ENCODE measurements around the gene ZNF766. TPM values are rescaled to one million over a fixed set of nuclear protein-coding genes. Genes with fewer than 3 reads are reported as not detected.

Gene ZNF766
- total and polyA plus RNA-seq, 2 of the 13 experiments (the other 11 are each of a cell fraction or from before 2014, with no cell fraction given) = 5.2 to 10.3 TPM

- ChIA-PET CTCF (ENCODE audit: low intra/inter-chr PET ratio, low total read pairs) (no interaction called here), POLR2A (no interaction called here)
- Histone ChIP-seq H3K27ac (ENCODE audit: extremely low read length, insufficient read depth, low read length) (no peak overlapping the region), H3K4me1 (ENCODE audit: insufficient read depth, low read length) (no peaks in the 10 kb centered on the region), H3K4me3 (replicated peaks in 1 of 3; ENCODE audit: insufficient read depth in 1 of 3, low read depth in 2 of 3, low read length in 3 of 3) (no peak overlapping the region), H2AFZ (ENCODE audit: low read length) (no peak overlapping the region), H3K36me3 (replicated peaks in 1 of 2; ENCODE audit: control insufficient read depth in 1 of 2, insufficient read depth in 2 of 2, low read length in 2 of 2) (peaks cover 49 to 89% of the 10 kb centered on the region in 2 experiments), H3K9me3 (ENCODE audit: low read length) (no peaks in the 10 kb centered on the region), H3K27me3 (ENCODE audit: control insufficient read depth in 1 of 2, insufficient read depth in 2 of 2, low read length in 2 of 2) (no peaks in the 10 kb centered on the region), H3K4me2 (ENCODE audit: low read depth, low read length) (no peak overlapping the region), H3K9ac (ENCODE audit: insufficient read depth, low read depth, low read length) (no peak overlapping the region), H3K79me2 (ENCODE audit: insufficient read depth, low read length) (no peaks in the 10 kb centered on the region), H4K20me1 (ENCODE audit: insufficient read depth, low read length) (no peaks in the 10 kb centered on the region)
- FAIRE-seq (no peak), ATAC-seq (no peak), DNase-seq (ENCODE audit: low spot score) (no peak)
- BruUV-seq (replicated peaks) = no TSS peak
- in situ Hi-C loops (cut with HindIII; ENCODE audit: extremely low pct_ligation_motif_present, low pct_unique_long_range_greater_than_20kb) (no loop called here), intact Hi-C loops (cut with micrococcal nuclease; ENCODE audit: unreplicated experiment) (no loop called here)
- 100% methylated on average over 6 of the region's 6 CpGs for WGBS (ENCODE audit: low lambda C conversion rate)
- peak; percentile 66 for TF ChIP-seq RBM22 (optimal IDR thresholded peaks at IDR 0.05; ENCODE audit: low read length)
- no peak for TF ChIP-seq ZC3H4 (CRISPR knock-in tag; IDR thresholded peaks at IDR 0.05; ENCODE audit: borderline replicate concordance)
Observed at GRCh38 chr19:52221031-52221430, 48.4 kb upstream of the ZNF766 start.

GRCh38 chr19:52221831-52222375 is 47.5 kb upstream of the ZNF766 start:
- Histone ChIP-seq H3K9me3 (ENCODE audit: low read length) (no peaks in the 10 kb centered on the region), H3K4me1 (ENCODE audit: insufficient read depth, low read length) (no peaks in the 10 kb centered on the region), H3K27ac (ENCODE audit: extremely low read length, insufficient read depth, low read length) (no peak overlapping the region), H3K36me3 (replicated peaks in 1 of 2; ENCODE audit: control insufficient read depth in 1 of 2, insufficient read depth in 2 of 2, low read length in 2 of 2) (peaks cover 45 to 90% of the 10 kb centered on the region in 2 experiments), H3K4me2 (ENCODE audit: low read depth, low read length) (no peak overlapping the region), H3K27me3 (ENCODE audit: control insufficient read depth in 1 of 2, insufficient read depth in 2 of 2, low read length in 2 of 2) (no peaks in the 10 kb centered on the region), H2AFZ (ENCODE audit: low read length) (no peak overlapping the region), H4K20me1 (ENCODE audit: insufficient read depth, low read length) (no peaks in the 10 kb centered on the region), H3K4me3 (replicated peaks in 1 of 3; ENCODE audit: insufficient read depth in 1 of 3, low read depth in 2 of 3, low read length in 3 of 3) (no peak overlapping the region), H3K79me2 (ENCODE audit: insufficient read depth, low read length) (no peaks in the 10 kb centered on the region), H3K9ac (ENCODE audit: insufficient read depth, low read depth, low read length) (no peak overlapping the region)
- CTCF ChIA-PET (ENCODE audit: low intra/inter-chr PET ratio, low total read pairs) = no interaction called here
- POLR2A ChIA-PET = no interaction called here
- DNase-seq (ENCODE audit: low spot score) = no peak
- no TSS peak for BruUV-seq (replicated peaks)
- intact Hi-C loops (cut with micrococcal nuclease; ENCODE audit: unreplicated experiment) (loop anchor here (1.0 kb wide), 1 partner anchor 31 kb away; no protein-coding TSS in a partner anchor), in situ Hi-C loops (cut with HindIII; ENCODE audit: extremely low pct_ligation_motif_present, low pct_unique_long_range_greater_than_20kb) (no loop called here)
- no peak for TF ChIP-seq ZNF451 (CRISPR knock-in tag; IDR thresholded peaks at IDR 0.05)
- TF ChIP-seq, protein P1, sequence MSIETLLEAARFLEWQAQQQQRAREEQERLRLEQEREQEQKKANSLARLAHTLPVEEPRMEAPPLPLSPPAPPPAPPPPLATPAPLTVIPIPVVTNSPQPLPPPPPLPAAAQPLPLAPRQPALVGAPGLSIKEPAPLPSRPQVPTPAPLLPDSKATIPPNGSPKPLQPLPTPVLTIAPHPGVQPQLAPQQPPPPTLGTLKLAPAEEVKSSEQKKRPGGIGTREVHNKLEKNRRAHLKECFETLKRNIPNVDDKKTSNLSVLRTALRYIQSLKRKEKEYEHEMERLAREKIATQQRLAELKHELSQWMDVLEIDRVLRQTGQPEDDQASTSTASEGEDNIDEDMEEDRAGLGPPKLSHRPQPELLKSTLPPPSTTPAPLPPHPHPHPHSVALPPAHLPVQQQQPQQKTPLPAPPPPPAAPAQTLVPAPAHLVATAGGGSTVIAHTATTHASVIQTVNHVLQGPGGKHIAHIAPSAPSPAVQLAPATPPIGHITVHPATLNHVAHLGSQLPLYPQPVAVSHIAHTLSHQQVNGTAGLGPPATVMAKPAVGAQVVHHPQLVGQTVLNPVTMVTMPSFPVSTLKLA (IDR thresholded peaks at IDR 0.05) = peak; percentile 22; the same call in 1 of the 2 replicates
- no peak for ATAC-seq
- WGBS (ENCODE audit: low lambda C conversion rate) = 92% methylated on average over 3 of the region's 7 CpGs
- FAIRE-seq = no peak
